ES-I3 (cell line): ENCODE results near the gene SLC25A36.
"Not testable (repeated sequence)": the region's sequence is repeated elsewhere in the genome, so short reads cannot be mapped to it uniquely, and the experiment has no call there.

Experiments
- H3K36me3 ChIP-seq: 2 replicates; pipeline ENCODE4 v1.6.1; 2013; ENCODE audit warnings: mild to moderate bottlenecking, low read length, control low read depth, moderate library complexity; ENCODE audit not compliant: insufficient read depth
- H3K4me1 ChIP-seq: 2 replicates; pipeline ENCODE4 v1.6.1; 2013; ENCODE audit warnings: mild to moderate bottlenecking, control low read depth, low read length; ENCODE audit not compliant: insufficient read depth
- H3K9ac ChIP-seq: 2 replicates; pipeline ENCODE4 v1.6.1; 2013; ENCODE audit warnings: low read depth, mild to moderate bottlenecking, low read length, moderate library complexity
- H3K9me3 ChIP-seq: 2 replicates; pipeline ENCODE4 v1.6.1; 2013; ENCODE audit warnings: mild to moderate bottlenecking, low read length, moderate library complexity; ENCODE audit not compliant: control insufficient read depth, insufficient read depth

SLC25A36 gene

GRCh38 chr3:140917772-140918171, 23.9 kb upstream of the SLC25A36 start:
- H3K9me3 ChIP-seq, result no peaks in the 10 kb centered on the region
- H3K4me1 ChIP-seq, result no peaks in the 10 kb centered on the region
- no peak overlapping the region for H3K9ac ChIP-seq
- no peaks in the 10 kb centered on the region for H3K36me3 ChIP-seq

GRCh38 chr3:140920029-140920428, 21.6 kb upstream of the SLC25A36 start:
- Histone ChIP-seq H3K4me1 (no peaks in the 10 kb centered on the region), H3K9ac (no peak overlapping the region), H3K9me3 (no peaks in the 10 kb centered on the region), H3K36me3 (no peaks in the 10 kb centered on the region)

- no peaks in the 10 kb centered on the region for H3K9me3 ChIP-seq
These were observed 19.0 kb upstream of the SLC25A36 start for GRCh38 chr3:140922634-140923033.

GRCh38 chr3:140924097-140924873, 17.4 kb upstream of the SLC25A36 start:
- no peaks in the 10 kb centered on the region for H3K36me3 ChIP-seq
- H3K9ac ChIP-seq, result no peak overlapping the region
- no peaks in the 10 kb centered on the region for H3K9me3 ChIP-seq
- no peaks in the 10 kb centered on the region for H3K4me1 ChIP-seq

More at GRCh38 chr3:140922634-140923033, 19.0 kb upstream of the SLC25A36 start:
- Histone ChIP-seq H3K9ac (no peak overlapping the region), H3K36me3 (no peaks in the 10 kb centered on the region), H3K4me1 (no peaks in the 10 kb centered on the region)

- Histone ChIP-seq H3K9me3 (no peaks in the 10 kb centered on the region), H3K36me3 (no peaks in the 10 kb centered on the region), H3K9ac (no peak overlapping the region), H3K4me1 (no peaks in the 10 kb centered on the region)
These were observed 14.2 kb upstream of the SLC25A36 start for GRCh38 chr3:140927279-140928069.

GRCh38 chr3:140929446-140929845, 12.2 kb upstream of the SLC25A36 start:
- Histone ChIP-seq H3K9me3 (no peaks in the 10 kb centered on the region), H3K4me1 (no peaks in the 10 kb centered on the region), H3K36me3 (no peaks in the 10 kb centered on the region), H3K9ac (no peak overlapping the region)

GRCh38 chr3:140931016-140931454, 10.6 kb upstream of the SLC25A36 start:
- peak overlapping the region; percentile 53; the same call in 1 of the 2 replicates for H3K9ac ChIP-seq
- H3K36me3 ChIP-seq, result no peaks in the 10 kb centered on the region
- H3K4me1 ChIP-seq, result no peaks in the 10 kb centered on the region
- no peaks in the 10 kb centered on the region for H3K9me3 ChIP-seq

- Histone ChIP-seq H3K9ac (no peak overlapping the region), H3K9me3 (no peaks in the 10 kb centered on the region), H3K36me3 (no peaks in the 10 kb centered on the region), H3K4me1 (no peaks in the 10 kb centered on the region)
These were observed 9.8 kb upstream of the SLC25A36 start for GRCh38 chr3:140931801-140932200.

- H3K36me3 ChIP-seq, result no peaks in the 10 kb centered on the region
- H3K9me3 ChIP-seq, result no peaks in the 10 kb centered on the region
- H3K9ac ChIP-seq, result no peak overlapping the region
- H3K4me1 ChIP-seq, result no peaks in the 10 kb centered on the region
These were observed 8.5 kb upstream of the SLC25A36 start for GRCh38 chr3:140933109-140933508.

GRCh38 chr3:140933552-140933951, 8.1 kb upstream of the SLC25A36 start:
- H3K4me1 ChIP-seq, result no peaks in the 10 kb centered on the region
- no peak overlapping the region for H3K9ac ChIP-seq
- no peaks in the 10 kb centered on the region for H3K9me3 ChIP-seq
- H3K36me3 ChIP-seq, result no peaks in the 10 kb centered on the region

- H3K36me3 ChIP-seq, H3K4me1 ChIP-seq, H3K9ac ChIP-seq, H3K9me3 ChIP-seq: not testable (repeated sequence)
These were observed 2.3 kb upstream of the SLC25A36 start for GRCh38 chr3:140939305-140939704.

GRCh38 chr3:140941090-140941433, 574 bp upstream of the SLC25A36 start:
- no peaks in the 10 kb centered on the region for H3K36me3 ChIP-seq
- H3K4me1 ChIP-seq, result no peaks in the 10 kb centered on the region; the same call in 1 of the 2 replicates
- H3K9me3 ChIP-seq, result no peaks in the 10 kb centered on the region
- H3K9ac ChIP-seq, result peak overlapping the region; percentile 88

- Histone ChIP-seq H3K4me1 (no peaks in the 10 kb centered on the region; the same call in 1 of the 2 replicates), H3K9me3 (no peaks in the 10 kb centered on the region), H3K36me3 (no peaks in the 10 kb centered on the region), H3K9ac (peak overlapping the region; percentile 98)
These were observed 827 bp downstream of the SLC25A36 start for GRCh38 chr3:140942221-140943104.
